ENCODE measurements around the gene C6orf120.

C6orf120 gene

GRCh38 chr6:169709293-169709692 lies 7.4 kb downstream of the C6orf120 start:
- intact Hi-C loops (cut with DNase I; ENCODE audit: low total_unique reads), result no loop called here
- Histone ChIP-seq H3K4me1 (peaks cover 0 to 8% (median 1%) of the 10 kb centered on the region in 4 donors), H3K36me3 (peaks cover 30 to 48% (median 46%) of the 10 kb centered on the region in 3 donors), H3K4me3 (no peak overlapping the region), H3K27ac (no peak overlapping the region), H3K27me3 (no peaks in the 10 kb centered on the region), H3K9me3 (no peaks in the 10 kb centered on the region)
- DNase-seq, result no peak
- TF ChIP-seq CTCF (IDR thresholded peaks at IDR 0.05), result no peak

GRCh38 chr6:169710009-169710408 lies 8.1 kb downstream of the C6orf120 start:
- Histone ChIP-seq H3K9me3 (no peaks in the 10 kb centered on the region), H3K27me3 (no peaks in the 10 kb centered on the region), H3K4me3 (no peak overlapping the region), H3K27ac (no peak overlapping the region), H3K36me3 (peaks cover 37 to 55% (median 53%) of the 10 kb centered on the region in 3 donors), H3K4me1 (peaks cover 0 to 1% (median 0%) of the 10 kb centered on the region in 4 donors)
- DNase-seq, result no peak
- no peak for TF ChIP-seq CTCF (IDR thresholded peaks at IDR 0.05)
- intact Hi-C loops (cut with DNase I; ENCODE audit: low total_unique reads), result no loop called here

- Histone ChIP-seq H3K27ac (no peak overlapping the region), H3K36me3 (peaks cover 49 to 67% (median 60%) of the 10 kb centered on the region in 3 donors), H3K4me1 (no peaks in the 10 kb centered on the region), H3K4me3 (no peak overlapping the region), H3K9me3 (no peaks in the 10 kb centered on the region), H3K27me3 (no peaks in the 10 kb centered on the region)
- no peak for TF ChIP-seq CTCF (IDR thresholded peaks at IDR 0.05)
- DNase-seq, result no peak
- intact Hi-C loops (cut with DNase I; ENCODE audit: low total_unique reads), result no loop called here
These were observed 12.3 kb downstream of the C6orf120 start for GRCh38 chr6:169714178-169714577.

- no peaks in the 10 kb centered on the region for H3K4me1 ChIP-seq
- TF ChIP-seq CTCF (IDR thresholded peaks at IDR 0.05), result no peak
- H3K4me3 ChIP-seq, result no peak overlapping the region
- peaks cover 45 to 65% (median 60%) of the 10 kb centered on the region in 3 donors for H3K36me3 ChIP-seq
- H3K27me3 ChIP-seq, result no peaks in the 10 kb centered on the region
- no peak for DNase-seq
- no peaks in the 10 kb centered on the region for H3K9me3 ChIP-seq
- H3K27ac ChIP-seq, result no peak overlapping the region
- intact Hi-C loops (cut with DNase I; ENCODE audit: low total_unique reads), result no loop called here
These were observed 12.7 kb downstream of the C6orf120 start for GRCh38 chr6:169714595-169714994.

- H3K9me3 ChIP-seq, result no peaks in the 10 kb centered on the region
- no peak for TF ChIP-seq CTCF (IDR thresholded peaks at IDR 0.05)
- H3K27ac ChIP-seq, result no peak overlapping the region
- no peaks in the 10 kb centered on the region for H3K27me3 ChIP-seq
- no peak overlapping the region for H3K4me3 ChIP-seq
- peaks cover 0 to 24% (median 12%) of the 10 kb centered on the region in 4 donors for H3K4me1 ChIP-seq
- no peak for DNase-seq
- intact Hi-C loops (cut with DNase I; ENCODE audit: low total_unique reads), result no loop called here
- peaks cover 18 to 33% (median 31%) of the 10 kb centered on the region in 3 donors for H3K36me3 ChIP-seq
These were observed 17.2 kb downstream of the C6orf120 start for GRCh38 chr6:169719117-169719516.

Measured in tibial artery (tissue), 4 donors.